Measurements from ENCODE around the gene SFXN1.

The SFXN1 gene

DNA sequence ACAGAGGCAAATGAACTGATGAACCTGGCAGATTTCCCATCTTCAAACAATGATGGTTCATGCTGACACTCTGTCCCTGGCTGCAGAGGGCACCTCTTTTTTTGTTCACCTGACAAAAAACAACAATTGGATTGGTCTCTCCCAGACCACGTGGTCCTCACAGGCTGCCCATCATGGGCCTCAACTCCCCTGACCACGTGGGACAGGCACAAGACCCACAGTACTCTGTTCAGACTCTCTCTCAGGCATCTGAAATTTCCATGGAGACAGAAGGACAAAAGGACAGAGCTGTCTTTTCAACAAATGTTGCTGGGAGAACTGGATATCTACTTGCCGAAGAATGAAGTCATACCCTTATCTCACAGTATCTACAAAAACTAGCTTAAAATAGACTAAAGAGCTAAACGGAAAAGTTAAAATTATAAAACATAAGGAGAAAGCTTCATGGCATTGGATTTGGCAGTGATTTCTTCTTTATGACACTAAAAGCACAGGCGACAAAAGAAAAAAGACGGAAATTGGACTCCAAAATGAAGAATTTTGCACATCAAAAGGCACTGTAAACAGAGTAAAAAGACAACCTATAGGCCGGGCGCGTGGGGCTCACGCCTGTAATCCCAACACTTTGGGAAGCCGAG, 22.1 kb upstream of the SFXN1 start:
- no peaks in the 10 kb centered on the region for H3K36me3 ChIP-seq
- intact Hi-C loops (cut with DNase I; ENCODE audit: low total_unique reads) = no loop called here
- no peak for DNase-seq
- peaks cover 0 to 29% of the 10 kb centered on the region in 2 donors for H3K27me3 ChIP-seq
- H3K4me3 ChIP-seq = no peak overlapping the region
- no peak for TF ChIP-seq CTCF (IDR thresholded peaks at IDR 0.05)
- no peaks in the 10 kb centered on the region for H3K4me1 ChIP-seq
- no peak overlapping the region for H3K27ac ChIP-seq
- no peaks in the 10 kb centered on the region for H3K9me3 ChIP-seq

- Histone ChIP-seq H3K27me3 (peaks cover 0 to 23% of the 10 kb centered on the region in 2 donors), H3K9me3 (no peaks in the 10 kb centered on the region), H3K36me3 (no peaks in the 10 kb centered on the region), H3K4me1 (no peaks in the 10 kb centered on the region), H3K4me3 (no peak overlapping the region), H3K27ac (no peak overlapping the region)
- no peak for TF ChIP-seq CTCF (IDR thresholded peaks at IDR 0.05)
- intact Hi-C loops (cut with DNase I; ENCODE audit: low total_unique reads) = no loop called here
- no peak for DNase-seq
Measured at GRCh38 chr5:175457466-175457865, 20.9 kb upstream of the SFXN1 start.

- intact Hi-C loops (cut with DNase I; ENCODE audit: low total_unique reads) = no loop called here
- no peaks in the 10 kb centered on the region for H3K36me3 ChIP-seq
- peaks cover 0 to 12% of the 10 kb centered on the region in 2 donors for H3K27me3 ChIP-seq
- no peak overlapping the region for H3K27ac ChIP-seq
- no peak for DNase-seq
- H3K4me3 ChIP-seq = no peak overlapping the region
- no peaks in the 10 kb centered on the region for H3K9me3 ChIP-seq
- H3K4me1 ChIP-seq = no peaks in the 10 kb centered on the region
- peak in 1 of 2 experiments; percentile 34 for TF ChIP-seq CTCF (IDR thresholded peaks at IDR 0.05)
Measured at GRCh38 chr5:175460126-175460525, 18.2 kb upstream of the SFXN1 start.

DNA sequence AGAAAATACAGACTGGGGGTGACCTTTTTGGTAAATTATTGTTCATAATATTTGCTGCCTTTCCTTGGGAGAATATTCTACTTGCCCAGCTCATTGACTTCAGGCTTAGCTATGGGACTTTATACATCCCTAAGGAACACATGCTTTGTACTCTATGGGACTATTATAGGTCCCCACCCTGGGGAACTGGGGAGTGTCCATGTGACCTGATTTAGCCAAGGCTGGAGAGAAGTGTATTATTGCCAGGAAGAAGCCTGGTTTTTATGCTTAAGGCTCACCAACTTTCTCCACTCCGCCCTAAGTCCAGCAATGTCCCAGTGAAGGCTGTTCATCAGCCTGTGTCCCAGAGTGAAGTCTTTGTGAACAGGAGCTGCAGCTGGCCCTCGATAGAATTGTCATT, 17.8 kb upstream of the SFXN1 start:
- no peak for DNase-seq
- Histone ChIP-seq H3K36me3 (no peaks in the 10 kb centered on the region), H3K27me3 (peaks cover 0 to 12% of the 10 kb centered on the region in 2 donors), H3K27ac (no peak overlapping the region), H3K4me1 (no peaks in the 10 kb centered on the region), H3K4me3 (no peak overlapping the region), H3K9me3 (no peaks in the 10 kb centered on the region)
- TF ChIP-seq CTCF (IDR thresholded peaks at IDR 0.05) = no peak
- intact Hi-C loops (cut with DNase I; ENCODE audit: low total_unique reads) = no loop called here

DNA sequence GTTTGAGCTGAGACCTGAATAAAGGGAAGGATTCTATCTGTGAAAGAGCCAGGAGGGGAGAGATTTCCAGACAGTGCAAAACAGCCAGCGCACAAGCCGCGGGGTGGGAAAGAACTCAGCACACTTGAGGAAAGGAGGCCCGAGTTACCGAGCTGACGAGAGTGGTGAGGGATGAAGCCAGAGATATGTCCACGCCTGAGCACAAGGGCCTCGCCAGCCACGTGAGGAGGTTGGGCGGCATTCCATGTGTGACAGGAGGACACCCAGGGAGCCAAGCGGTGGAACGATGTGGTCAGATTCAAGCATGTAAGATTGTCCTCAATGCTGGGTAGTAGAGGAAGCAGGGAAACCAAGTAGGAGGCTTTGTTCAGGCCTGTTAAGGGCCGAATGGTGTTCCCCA, 17.0 kb upstream of the SFXN1 start:
- Histone ChIP-seq H3K27me3 (peaks cover 0 to 5% of the 10 kb centered on the region in 2 donors), H3K36me3 (no peaks in the 10 kb centered on the region), H3K27ac (no peak overlapping the region), H3K4me3 (no peak overlapping the region), H3K4me1 (peaks cover 0 to 3% (median 0%) of the 10 kb centered on the region in 4 donors), H3K9me3 (no peaks in the 10 kb centered on the region)
- no peak for TF ChIP-seq CTCF (IDR thresholded peaks at IDR 0.05)
- intact Hi-C loops (cut with DNase I; ENCODE audit: low total_unique reads) = no loop called here
- DNase-seq = no peak

GRCh38 chr5:175463641-175464040, 14.7 kb upstream of the SFXN1 start:
- Histone ChIP-seq H3K4me1 (peaks cover 0 to 12% (median 0%) of the 10 kb centered on the region in 4 donors), H3K27me3 (peaks cover 0 to 3% of the 10 kb centered on the region in 2 donors), H3K27ac (no peak overlapping the region), H3K36me3 (no peaks in the 10 kb centered on the region), H3K4me3 (no peak overlapping the region), H3K9me3 (no peaks in the 10 kb centered on the region)
- no peak for TF ChIP-seq CTCF (IDR thresholded peaks at IDR 0.05)
- no peak for DNase-seq
- intact Hi-C loops (cut with DNase I; ENCODE audit: low total_unique reads) = no loop called here
